Endodermal cell (in vitro differentiated cells): ENCODE data around the gene PMM2. TPM values are rescaled to one million over a fixed set of nuclear protein-coding genes. Genes with fewer than 3 reads are reported as not detected.

ENCODE experiments used
- DNase-seq: peaks from one replicate; pipeline ENCODE4 v3.0.0-alpha.2; 2017
- H3K27ac ChIP-seq: 2 replicates; pipeline ENCODE4 v1.5.1; 2013; ENCODE audit warnings: mild to moderate bottlenecking, low read depth, low read length, moderate library complexity
- H3K27me3 ChIP-seq: 2 replicates; pipeline ENCODE4 v1.6.1; 2013; ENCODE audit warnings: mild to moderate bottlenecking, low read length, moderate library complexity; ENCODE audit not compliant: insufficient read depth, control insufficient read depth, poor library complexity, severe bottlenecking
- H3K36me3 ChIP-seq: 2 replicates; pipeline ENCODE4 v1.7.0; 2013; ENCODE audit warnings: mild to moderate bottlenecking, low read length, moderate library complexity; ENCODE audit not compliant: control insufficient read depth, insufficient read depth
- H3K4me1 ChIP-seq: one replicate; pipeline ENCODE4 v1.7.0; 2013; ENCODE audit warnings: low read length; ENCODE audit not compliant: control insufficient read depth, insufficient read depth
- H3K4me3 ChIP-seq: 2 replicates; pipeline ENCODE4 v1.5.1; 2013; ENCODE audit warnings: mild to moderate bottlenecking, low read length, moderate library complexity
- H3K9ac ChIP-seq: 2 replicates; pipeline ENCODE4 v1.6.1; 2013; ENCODE audit warnings: mild to moderate bottlenecking, low read length, moderate library complexity; ENCODE audit not compliant: poor library complexity, severe bottlenecking; ENCODE audit errors: extremely low read depth
- H3K9me3 ChIP-seq: 2 replicates; pipeline ENCODE4 v1.6.1; 2013; ENCODE audit warnings: mild to moderate bottlenecking, low read length, moderate library complexity; ENCODE audit not compliant: control insufficient read depth
- H3K27ac Mint-ChIP-seq: 2 replicates; pipeline ENCODE4 v1.8.0; 2020; ENCODE audit warnings: mixed read lengths
- H3K27me3 Mint-ChIP-seq: 2 replicates; pipeline ENCODE4 v1.8.0; 2021; ENCODE audit warnings: mild to moderate bottlenecking, mixed read lengths; ENCODE audit not compliant: insufficient read depth
- H3K36me3 Mint-ChIP-seq: 2 replicates; pipeline ENCODE4 v1.8.0; 2020; ENCODE audit warnings: low read depth, mixed read lengths
- H3K4me1 Mint-ChIP-seq: 2 replicates; pipeline ENCODE4 v1.8.0; 2020; ENCODE audit warnings: mixed read lengths
- H3K4me3 Mint-ChIP-seq: 2 replicates; pipeline ENCODE4 v1.8.0; 2020; ENCODE audit warnings: mild to moderate bottlenecking, moderate library complexity, mixed read lengths
- H3K9me3 Mint-ChIP-seq: 2 replicates; pipeline ENCODE4 v1.8.0; 2020; ENCODE audit warnings: mild to moderate bottlenecking, mixed read lengths
- WGBS, 2 experiments: methylation state at CpG; one replicate each; pipeline versions ENCODE4 v1.1.5 to v1.1.7; 2013; ENCODE audit warnings: missing lambda C conversion rate in 2 of 2, mixed read lengths in 1 of 2; ENCODE audit not compliant: insufficient coverage in 1 of 2, insufficient read length in 1 of 2; 5-methylcytosine and 5-hydroxymethylcytosine counted together
- total RNA-seq, 2 donors: library from RNA; stranded (reverse); fragmentation: NEBNext Ultra II Directional in 1 of 2; extraction: Animal tissue kit (Norgen Biotek cat#: 25700) in 1 of 2; gene quantifications; 2 replicates in 1 of 2; 3 replicates in 1 of 2; pipeline ENCODE4 v1.2.1, GENCODE V29; 2021
- TF ChIP-seq, protein P1 (sequence below): fragments of 200-600 bp; sonication (generic); conservative IDR thresholded peaks from 2 replicates; pipeline ENCODE4 v1.5.0; 2021; ENCODE audit warnings: antibody characterized with exemption, mild to moderate bottlenecking

The PMM2 gene
- total RNA-seq, 2 donors from 2014 or later = 47.6 to 48.2 TPM

GRCh38 chr16:8845699-8846298, 48.2 kb downstream of the PMM2 start:
- Histone ChIP-seq H3K27me3 (no peaks in the 10 kb centered on the region), H3K9ac (no peak overlapping the region), H3K4me1 (no peaks in the 10 kb centered on the region), H3K36me3 (peaks cover 38% of the 10 kb centered on the region), H3K4me3 (no peak overlapping the region), H3K9me3 (no peaks in the 10 kb centered on the region), H3K27ac (no peak overlapping the region)
- Mint-ChIP-seq H3K4me3 (no peak overlapping the region), H3K27me3 (no peaks in the 10 kb centered on the region), H3K4me1 (peaks cover 35% of the 10 kb centered on the region), H3K36me3 (peaks cover 50% of the 10 kb centered on the region), H3K9me3 (no peaks in the 10 kb centered on the region), H3K27ac (peak overlapping the region; percentile 44)
- DNase-seq = no peak
- 91 to 94% methylated on average over 4 to 7 of the region's 7 CpGs for whole genome bisulfite sequencing, 2 experiments
- TF ChIP-seq, protein P1, sequence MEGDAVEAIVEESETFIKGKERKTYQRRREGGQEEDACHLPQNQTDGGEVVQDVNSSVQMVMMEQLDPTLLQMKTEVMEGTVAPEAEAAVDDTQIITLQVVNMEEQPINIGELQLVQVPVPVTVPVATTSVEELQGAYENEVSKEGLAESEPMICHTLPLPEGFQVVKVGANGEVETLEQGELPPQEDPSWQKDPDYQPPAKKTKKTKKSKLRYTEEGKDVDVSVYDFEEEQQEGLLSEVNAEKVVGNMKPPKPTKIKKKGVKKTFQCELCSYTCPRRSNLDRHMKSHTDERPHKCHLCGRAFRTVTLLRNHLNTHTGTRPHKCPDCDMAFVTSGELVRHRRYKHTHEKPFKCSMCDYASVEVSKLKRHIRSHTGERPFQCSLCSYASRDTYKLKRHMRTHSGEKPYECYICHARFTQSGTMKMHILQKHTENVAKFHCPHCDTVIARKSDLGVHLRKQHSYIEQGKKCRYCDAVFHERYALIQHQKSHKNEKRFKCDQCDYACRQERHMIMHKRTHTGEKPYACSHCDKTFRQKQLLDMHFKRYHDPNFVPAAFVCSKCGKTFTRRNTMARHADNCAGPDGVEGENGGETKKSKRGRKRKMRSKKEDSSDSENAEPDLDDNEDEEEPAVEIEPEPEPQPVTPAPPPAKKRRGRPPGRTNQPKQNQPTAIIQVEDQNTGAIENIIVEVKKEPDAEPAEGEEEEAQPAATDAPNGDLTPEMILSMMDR = no peak

- H3K4me1 ChIP-seq = no peaks in the 10 kb centered on the region
- H3K36me3 ChIP-seq = peaks cover 44% of the 10 kb centered on the region
- peaks cover 35% of the 10 kb centered on the region for H3K4me1 Mint-ChIP-seq
- no peaks in the 10 kb centered on the region for H3K9me3 Mint-ChIP-seq
- 83 to 84% methylated on average over 7 to 10 of the region's 10 CpGs for WGBS, 2 experiments
- TF ChIP-seq, protein P1 = no peak
- H3K36me3 Mint-ChIP-seq = peaks cover 57% of the 10 kb centered on the region
- H3K4me3 ChIP-seq = no peak overlapping the region
- H3K4me3 Mint-ChIP-seq = no peak overlapping the region
- H3K9ac ChIP-seq = no peak overlapping the region
- H3K27ac ChIP-seq = no peak overlapping the region
- H3K27me3 ChIP-seq = no peaks in the 10 kb centered on the region
- H3K9me3 ChIP-seq = no peaks in the 10 kb centered on the region
- no peaks in the 10 kb centered on the region for H3K27me3 Mint-ChIP-seq
- DNase-seq = no peak
- peak overlapping the region; percentile 77 for H3K27ac Mint-ChIP-seq
Measured at GRCh38 chr16:8846401-8846932, 48.8 kb downstream of the PMM2 start.

GRCh38 chr16:8847145-8847544, 49.5 kb downstream of the PMM2 start:
- H3K36me3 ChIP-seq = peaks cover 51% of the 10 kb centered on the region

More at GRCh38 chr16:8847145-8847544, 49.5 kb downstream of the PMM2 start:
- H3K9me3 Mint-ChIP-seq = no peaks in the 10 kb centered on the region
- no peaks in the 10 kb centered on the region for H3K27me3 Mint-ChIP-seq
- Histone ChIP-seq H3K9me3 (no peaks in the 10 kb centered on the region), H3K4me1 (no peaks in the 10 kb centered on the region), H3K27ac (no peak overlapping the region), H3K4me3 (no peak overlapping the region), H3K27me3 (no peaks in the 10 kb centered on the region), H3K9ac (no peak overlapping the region)
- H3K36me3 Mint-ChIP-seq = peaks cover 60% of the 10 kb centered on the region
- WGBS, 2 experiments = 96 to 97% methylated on average over 11 to 13 of the region's 13 CpGs
- TF ChIP-seq, protein P1 = no peak
- peak overlapping the region; percentile 77 for H3K27ac Mint-ChIP-seq
- peaks cover 32% of the 10 kb centered on the region for H3K4me1 Mint-ChIP-seq
- H3K4me3 Mint-ChIP-seq = no peak overlapping the region
- no peak for DNase-seq
